Measurements from ENCODE around the gene IPPK. TPM values are rescaled to one million over a fixed set of nuclear protein-coding genes. Genes with fewer than 3 reads are reported as not detected.

The IPPK gene
- total RNA-seq, 1 experiment from 2014 or later: 15.4 TPM

GRCh38 chr9:92656537-92656925 lies 13.4 kb downstream of the IPPK start:
- peaks cover 54% of the 10 kb centered on the region for H3K79me2 ChIP-seq (ENCODE audit: insufficient read depth, low read length)
- intact Hi-C loops (cut with micrococcal nuclease): no loop called here
- RAD21 ChIA-PET (ENCODE audit: low non-redundant PET in 1 of 2, low total read pairs in 2 of 2, uncharacterized antibody in 2 of 2, unreplicated experiment in 2 of 2): no interaction called here

GRCh38 chr9:92655896-92656536 lies 13.9 kb downstream of the IPPK start:
- Histone ChIP-seq H3K4me2 (ENCODE audit: low read length) (no peak overlapping the region), H2AFZ (ENCODE audit: low read depth, low read length, poor library complexity, severe bottlenecking) (no peak overlapping the region), H3K79me2 (ENCODE audit: insufficient read depth, low read length) (peaks cover 49% of the 10 kb centered on the region), H3K9me3 (ENCODE audit: control insufficient read depth in 1 of 2, insufficient read depth in 1 of 2, low read depth in 1 of 2, low read length in 2 of 2) (no peaks in the 10 kb centered on the region), H3K4me1 (ENCODE audit: control insufficient read depth in 1 of 2, insufficient read depth in 2 of 2, low read length in 2 of 2) (no peaks in the 10 kb centered on the region), H3K9ac (ENCODE audit: low read length) (no peak overlapping the region), H4K20me1 (ENCODE audit: insufficient read depth) (no peaks in the 10 kb centered on the region), H3K9me2 (ENCODE audit: insufficient read depth) (no peaks in the 10 kb centered on the region), H3K27me3 (ENCODE audit: insufficient read depth, low read length) (no peaks in the 10 kb centered on the region), H3K36me3 (ENCODE audit: control insufficient read depth in 1 of 2, insufficient read depth in 2 of 2, low read length in 2 of 2) (peaks cover 2 to 12% of the 10 kb centered on the region in 2 experiments; a peak in 3 of 4 replicates), H3K4me3 (replicated peaks in 1 of 2; ENCODE audit: low read depth in 1 of 2, low read length in 2 of 2) (no peak overlapping the region), H3K27ac (ENCODE audit: low read depth, low read length) (no peak overlapping the region)
- ChIA-PET RAD21 (ENCODE audit: low non-redundant PET in 1 of 2, low total read pairs in 2 of 2, uncharacterized antibody in 2 of 2, unreplicated experiment in 2 of 2) (no interaction called here), POLR2A (no interaction called here), CTCF (no interaction called here)
- BruUV-seq (replicated peaks): no TSS peak
- ATAC-seq: no peak
- no peak for DNase-seq (ENCODE audit: low read depth, low spot score)
- intact Hi-C loops (cut with micrococcal nuclease): no loop called here
- no peak for TF ChIP-seq ATF3 (IDR thresholded peaks at IDR 0.05)
- no peak for TF ChIP-seq ZBTB33 (IDR thresholded peaks at IDR 0.05; ENCODE audit: extremely low read depth, insufficient replicate concordance, low read length)
- TF ChIP-seq EGR1 (IDR thresholded peaks at IDR 0.05; ENCODE audit: low read depth): no peak
- TF ChIP-seq SIN3A (IDR thresholded peaks at IDR 0.05; ENCODE audit: low read depth): no peak
- no peak for TF ChIP-seq SRF (IDR thresholded peaks at IDR 0.05; ENCODE audit: low read depth)
- no peak for TF ChIP-seq ZNF274 (IDR thresholded peaks at IDR 0.05; ENCODE audit: low read depth, low read length)
- no peak for TF ChIP-seq CTCF (IDR thresholded peaks at IDR 0.05 in 2 of 3, conservative IDR thresholded peaks at IDR 0.05 in 1 of 3; ENCODE audit: borderline replicate concordance in 1 of 3, insufficient read depth in 1 of 3, low read depth in 2 of 3, low read length in 2 of 3)
- no peak for TF ChIP-seq ELF1 (IDR thresholded peaks at IDR 0.05; ENCODE audit: borderline replicate concordance, low read depth)
- TF ChIP-seq POLR2AphosphoS5 (IDR thresholded peaks at IDR 0.05; ENCODE audit: low read depth, low read length): no peak

More at GRCh38 chr9:92656537-92656925, 13.4 kb downstream of the IPPK start:
- no peaks in the 10 kb centered on the region for H3K4me1 ChIP-seq (ENCODE audit: control insufficient read depth in 1 of 2, insufficient read depth in 2 of 2, low read length in 2 of 2)
- BruUV-seq (replicated peaks): no TSS peak
- POLR2A ChIA-PET: no interaction called here
- no peak for DNase-seq (ENCODE audit: low read depth, low spot score)
- no peak overlapping the region for H3K4me2 ChIP-seq (ENCODE audit: low read length)
- H3K9me2 ChIP-seq (ENCODE audit: insufficient read depth): no peaks in the 10 kb centered on the region
- H3K4me3 ChIP-seq (replicated peaks in 1 of 2; ENCODE audit: low read depth in 1 of 2, low read length in 2 of 2): no peak overlapping the region
- H3K36me3 ChIP-seq (ENCODE audit: control insufficient read depth in 1 of 2, insufficient read depth in 2 of 2, low read length in 2 of 2): peaks cover 2 to 12% of the 10 kb centered on the region in 2 experiments; a peak in 3 of 4 replicates
- H3K27me3 ChIP-seq (ENCODE audit: insufficient read depth, low read length): no peaks in the 10 kb centered on the region
- no peak overlapping the region for H2AFZ ChIP-seq (ENCODE audit: low read depth, low read length, poor library complexity, severe bottlenecking)
- H3K9me3 ChIP-seq (ENCODE audit: control insufficient read depth in 1 of 2, insufficient read depth in 1 of 2, low read depth in 1 of 2, low read length in 2 of 2): no peaks in the 10 kb centered on the region
- H4K20me1 ChIP-seq (ENCODE audit: insufficient read depth): no peaks in the 10 kb centered on the region
- no peak overlapping the region for H3K9ac ChIP-seq (ENCODE audit: low read length)
- no peak for TF ChIP-seq ZBTB33 (IDR thresholded peaks at IDR 0.05; ENCODE audit: extremely low read depth, insufficient replicate concordance, low read length)
- no peak for TF ChIP-seq ELF1 (IDR thresholded peaks at IDR 0.05; ENCODE audit: borderline replicate concordance, low read depth)
- ATAC-seq: no peak
- H3K27ac ChIP-seq (ENCODE audit: low read depth, low read length): no peak overlapping the region
- CTCF ChIA-PET: no interaction called here

Data from HCT116 (cell line).